SK-N-MC (cell line): ENCODE measurements around the gene CLDN8.

ENCODE experiments used
- DNase-seq: peaks from one replicate; pipeline ENCODE4 v3.0.0-alpha.2; 2011; ENCODE audit warnings: low read depth, low spot score
- H3K27ac ChIP-seq: fragments of 200-600 bp; sonication (generic); 2 replicates; pipeline ENCODE4 v1.5.1; 2016; ENCODE audit warnings: mixed run types
- H3K36me3 ChIP-seq: fragments of 200-600 bp; sonication (generic); 2 replicates; pipeline ENCODE4 v1.6.1; 2017; ENCODE audit warnings: antibody characterized with exemption, low read length, mixed read lengths; ENCODE audit not compliant: insufficient read depth
- H3K4me3 ChIP-seq: fragments of 200-600 bp; sonication (generic); 2 replicates; pipeline ENCODE4 v1.5.1; 2016
- H3K9ac ChIP-seq: fragments of 200-600 bp; sonication (generic); 2 replicates; pipeline ENCODE4 v1.8.0; 2017; ENCODE audit warnings: mixed run types, mixed read lengths; ENCODE audit not compliant: insufficient read length
- H3K9me3 ChIP-seq: fragments of 200-600 bp; sonication (generic); 2 replicates; pipeline ENCODE4 v1.6.1; 2017; ENCODE audit warnings: low read depth, mild to moderate bottlenecking, antibody characterized with exemption, low read length, moderate library complexity, mixed read lengths
- EZH2 ChIP-seq: fragments of 200-600 bp; sonication (generic); IDR thresholded peaks from one replicate; pipeline ENCODE4 v1.6.1; 2017; ENCODE audit warnings: antibody characterized with exemption
- FOXP2 ChIP-seq: optimal IDR thresholded peaks from 2 replicates; pipeline ENCODE3; 2011; ENCODE audit warnings: mild to moderate bottlenecking, moderate library complexity; ENCODE audit not compliant: insufficient read depth; ENCODE audit errors: extremely low read length, control extremely low read depth
- POLR2AphosphoS5 ChIP-seq: IDR thresholded peaks from 2 replicates; pipeline ENCODE4 v1.6.1; 2012; ENCODE audit warnings: mild to moderate bottlenecking, low read depth, low read length, borderline replicate concordance

CLDN8 gene

GRCh38 chr21:30189773-30190172, 26.1 kb downstream of the CLDN8 start:
- H3K27ac ChIP-seq, result no peak overlapping the region
- no peak overlapping the region for H3K9ac ChIP-seq
- no peak overlapping the region for H3K4me3 ChIP-seq
- no peaks in the 10 kb centered on the region for H3K9me3 ChIP-seq
- no peaks in the 10 kb centered on the region for H3K36me3 ChIP-seq
- TF ChIP-seq EZH2, result no peak
- no peak for TF ChIP-seq POLR2AphosphoS5
- no peak for TF ChIP-seq FOXP2
- DNase-seq, result no peak

GRCh38 chr21:30186242-30186641, 29.7 kb downstream of the CLDN8 start:
- TF ChIP-seq FOXP2 (no peak), POLR2AphosphoS5 (no peak), EZH2 (no peak)
- H3K9me3 ChIP-seq, result no peaks in the 10 kb centered on the region
- H3K27ac ChIP-seq, result no peak overlapping the region
- no peaks in the 10 kb centered on the region for H3K36me3 ChIP-seq
- DNase-seq, result no peak
- no peak overlapping the region for H3K9ac ChIP-seq
- no peak overlapping the region for H3K4me3 ChIP-seq

DNA sequence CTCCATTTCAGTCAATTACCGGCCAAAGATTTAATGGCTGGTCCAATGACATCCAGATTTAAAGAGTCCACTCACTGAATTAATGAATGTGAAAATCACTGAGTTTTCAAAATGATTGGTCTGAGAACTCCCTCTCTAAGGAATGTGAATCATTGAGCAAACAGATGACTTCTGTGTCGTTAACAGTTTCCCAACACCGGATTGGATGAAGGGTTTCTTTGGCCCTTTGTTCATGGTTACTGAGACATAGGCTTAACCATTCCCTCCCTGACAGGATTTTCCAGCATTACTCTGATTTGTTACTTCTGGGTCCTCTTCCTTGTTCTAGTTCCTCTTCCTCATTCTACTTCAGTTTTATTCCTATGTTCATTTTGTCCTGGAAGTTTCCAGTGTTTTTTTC, 47.8 kb downstream of the CLDN8 start:
- TF ChIP-seq POLR2AphosphoS5 (no peak), EZH2 (no peak), FOXP2 (no peak)
- H3K27ac ChIP-seq, result no peak overlapping the region
- H3K36me3 ChIP-seq, result no peaks in the 10 kb centered on the region
- H3K9me3 ChIP-seq, result no peaks in the 10 kb centered on the region
- DNase-seq, result no peak
- no peak overlapping the region for H3K9ac ChIP-seq
- H3K4me3 ChIP-seq, result no peak overlapping the region

GRCh38 chr21:30166705-30167104, 49.2 kb downstream of the CLDN8 start, which contains the start of gene CLDN17:
Gene CLDN17 (minus strand): TSS chr21:30166805. CDS start chr21:30166617, 188 bp downstream.
- Histone ChIP-seq H3K36me3 (no peaks in the 10 kb centered on the region), H3K9me3 (no peaks in the 10 kb centered on the region), H3K9ac (no peak within 1 kb of the TSS), H3K27ac (no peak within 1 kb of the TSS), H3K4me3 (no peak within 1 kb of the TSS)
- DNase-seq, result no peak
- TF ChIP-seq EZH2, result no peak
- no peak for TF ChIP-seq POLR2AphosphoS5
- no peak for TF ChIP-seq FOXP2

GRCh38 chr21:30166171-30166570, 49.7 kb downstream of the CLDN8 start:
- no peak overlapping the region for H3K27ac ChIP-seq
- H3K9me3 ChIP-seq, result no peaks in the 10 kb centered on the region
- no peak overlapping the region for H3K4me3 ChIP-seq

GRCh38 chr21:30164796-30165195, 51.1 kb downstream of the CLDN8 start:
- Histone ChIP-seq H3K9ac (no peak overlapping the region), H3K4me3 (no peak overlapping the region), H3K27ac (no peak overlapping the region), H3K36me3 (no peaks in the 10 kb centered on the region), H3K9me3 (no peaks in the 10 kb centered on the region)
- TF ChIP-seq EZH2 (no peak), POLR2AphosphoS5 (no peak), FOXP2 (no peak)
- no peak for DNase-seq

More at GRCh38 chr21:30166171-30166570, 49.7 kb downstream of the CLDN8 start:
- no peak for DNase-seq
- no peak for TF ChIP-seq EZH2
- TF ChIP-seq POLR2AphosphoS5, result no peak
- TF ChIP-seq FOXP2, result no peak
- Histone ChIP-seq H3K36me3 (no peaks in the 10 kb centered on the region), H3K9ac (no peak overlapping the region)
